DND-41 (cell line): ENCODE results near the gene SPINDOC.

Experiments
- EZH2 ChIP-seq: IDR thresholded peaks from 3 replicates; pipeline ENCODE4 v1.6.1; 2012; ENCODE audit warnings: borderline replicate concordance, low read depth, mild to moderate bottlenecking, moderate library complexity, low read length, inconsistent platforms; ENCODE audit not compliant: severe bottlenecking
- TF ChIP-seq, protein P1 (sequence below): IDR thresholded peaks from 2 replicates; pipeline ENCODE4 v1.5.1; 2012; ENCODE audit warnings: borderline replicate concordance, low read length, moderate library complexity, mild to moderate bottlenecking; ENCODE audit not compliant: poor library complexity, severe bottlenecking; ENCODE audit errors: extremely low read depth

- TF ChIP-seq, protein P1, sequence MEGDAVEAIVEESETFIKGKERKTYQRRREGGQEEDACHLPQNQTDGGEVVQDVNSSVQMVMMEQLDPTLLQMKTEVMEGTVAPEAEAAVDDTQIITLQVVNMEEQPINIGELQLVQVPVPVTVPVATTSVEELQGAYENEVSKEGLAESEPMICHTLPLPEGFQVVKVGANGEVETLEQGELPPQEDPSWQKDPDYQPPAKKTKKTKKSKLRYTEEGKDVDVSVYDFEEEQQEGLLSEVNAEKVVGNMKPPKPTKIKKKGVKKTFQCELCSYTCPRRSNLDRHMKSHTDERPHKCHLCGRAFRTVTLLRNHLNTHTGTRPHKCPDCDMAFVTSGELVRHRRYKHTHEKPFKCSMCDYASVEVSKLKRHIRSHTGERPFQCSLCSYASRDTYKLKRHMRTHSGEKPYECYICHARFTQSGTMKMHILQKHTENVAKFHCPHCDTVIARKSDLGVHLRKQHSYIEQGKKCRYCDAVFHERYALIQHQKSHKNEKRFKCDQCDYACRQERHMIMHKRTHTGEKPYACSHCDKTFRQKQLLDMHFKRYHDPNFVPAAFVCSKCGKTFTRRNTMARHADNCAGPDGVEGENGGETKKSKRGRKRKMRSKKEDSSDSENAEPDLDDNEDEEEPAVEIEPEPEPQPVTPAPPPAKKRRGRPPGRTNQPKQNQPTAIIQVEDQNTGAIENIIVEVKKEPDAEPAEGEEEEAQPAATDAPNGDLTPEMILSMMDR: no peak
- no peak for TF ChIP-seq EZH2
Observed at GRCh38 chr11:63854696-63855095, 41.4 kb downstream of the SPINDOC start.
